Smooth muscle cell (in vitro differentiated cells): Measurements from ENCODE around the gene PJA2. TPM values are rescaled to one million over a fixed set of nuclear protein-coding genes. Genes with fewer than 3 reads are reported as not detected.

Source experiments
- DNase-seq: peaks from one replicate; lab custom pipeline; 2025; ENCODE audit not compliant: unreplicated experiment; lab: John Stamatoyannopoulos, UW
- H2AFZ ChIP-seq: fragments of 200-600 bp; sonication (generic); 2 replicates; pipeline ENCODE4 v1.6.0; 2016; ENCODE audit warnings: antibody characterized with exemption, low read depth, mild to moderate bottlenecking
- H3F3A ChIP-seq: fragments of 200-600 bp; sonication (generic); 2 replicates; pipeline ENCODE4 v1.6.0; 2017; ENCODE audit warnings: antibody characterized with exemption, low read depth
- H3K27ac ChIP-seq: fragments of 200-600 bp; sonication (generic); 2 replicates; pipeline ENCODE4 v1.5.1; 2016; ENCODE audit warnings: low read depth, mild to moderate bottlenecking
- H3K27me3 ChIP-seq: fragments of 200-600 bp; sonication (generic); 2 replicates; pipeline ENCODE4 v1.6.1; 2016; ENCODE audit warnings: low read depth, mild to moderate bottlenecking
- H3K36me3 ChIP-seq: fragments of 200-600 bp; sonication (generic); 2 replicates; pipeline ENCODE4 v1.5.1; 2016; ENCODE audit warnings: low read depth
- H3K4me1 ChIP-seq: fragments of 200-600 bp; sonication (generic); 2 replicates; pipeline ENCODE4 v1.5.1; 2016; ENCODE audit warnings: low read depth
- H3K4me2 ChIP-seq: fragments of 200-600 bp; sonication (generic); 2 replicates; pipeline ENCODE4 v1.6.0; 2016; ENCODE audit warnings: mild to moderate bottlenecking
- H3K4me3 ChIP-seq: fragments of 200-600 bp; sonication (generic); 2 replicates; pipeline ENCODE4 v1.5.1; 2016; ENCODE audit warnings: mild to moderate bottlenecking
- H3K79me2 ChIP-seq: fragments of 200-600 bp; sonication (generic); 2 replicates; pipeline ENCODE4 v1.6.0; 2016; ENCODE audit warnings: low read depth, mild to moderate bottlenecking
- H3K9ac ChIP-seq: fragments of 200-600 bp; sonication (generic); 2 replicates; pipeline ENCODE4 v1.6.0; 2016; ENCODE audit warnings: low read depth
- H3K9me3 ChIP-seq: fragments of 200-600 bp; sonication (generic); replicated peaks from 2 replicates; pipeline ENCODE4 v1.5.1; 2016; ENCODE audit warnings: low read depth
- H4K20me1 ChIP-seq: fragments of 200-600 bp; sonication (generic); 2 replicates; pipeline ENCODE4 v1.6.0; 2016; ENCODE audit warnings: low read depth
- CTCF ChIP-seq: fragments of 200-600 bp; sonication (generic); IDR thresholded peaks from 2 replicates; pipeline ENCODE4 v1.5.1; 2017; ENCODE audit warnings: borderline replicate concordance, mild to moderate bottlenecking, antibody characterized with exemption; ENCODE audit not compliant: insufficient read depth, poor library complexity, severe bottlenecking
- WGBS: methylation state at CpG from one replicate; pipeline ENCODE4 v1.1.7; 2016; ENCODE audit warnings: low lambda C conversion rate; 5-methylcytosine and 5-hydroxymethylcytosine counted together
- polyA plus RNA-seq: library from polyadenylated mRNA; unstranded; fragments of >200 nt; fragmentation: Nextera tagmentation; extraction: Ambion mirVana; gene quantifications from 2 replicates; pipeline ENCODE4 v1.2.1, GENCODE V29; 2016
- total RNA-seq: library from RNA; depleted of rRNA; stranded (reverse); fragments of >200 nt; gene quantifications from 2 replicates; pipeline ENCODE4 v1.2.3, GENCODE V29; 2014

Gene PJA2
- total and polyA plus RNA-seq, 2 experiments from 2014 or later, result 84.0 to 183 TPM

GRCh38 chr5:109406719-109407118 lies 3.1 kb downstream of the PJA2 start:
- WGBS, result 81% methylated on average over 1 of the region's 1 CpG
- Histone ChIP-seq H3F3A (no peaks in the 10 kb centered on the region), H4K20me1 (peaks cover 75% of the 10 kb centered on the region), H3K9me3 (no peaks in the 10 kb centered on the region), H2AFZ (no peak overlapping the region), H3K9ac (peak overlapping the region; percentile 98), H3K27ac (peak overlapping the region; percentile 97), H3K79me2 (peaks cover 75% of the 10 kb centered on the region), H3K4me1 (peaks cover 28% of the 10 kb centered on the region), H3K4me2 (peak overlapping the region; percentile 91), H3K36me3 (no peaks in the 10 kb centered on the region), H3K27me3 (no peaks in the 10 kb centered on the region), H3K4me3 (peak overlapping the region; percentile 84)
- TF ChIP-seq CTCF, result no peak
- DNase-seq, result no peak

GRCh38 chr5:109404428-109404960 lies 5.3 kb downstream of the PJA2 start:
- 95% methylated on average over 6 of the region's 6 CpGs for WGBS
- TF ChIP-seq CTCF, result no peak

GRCh38 chr5:109403469-109403868 lies 6.3 kb downstream of the PJA2 start:
- Histone ChIP-seq H3K36me3 (no peaks in the 10 kb centered on the region), H3K27me3 (no peaks in the 10 kb centered on the region), H3K4me2 (peak overlapping the region; percentile 38), H2AFZ (no peak overlapping the region), H3K9ac (no peak overlapping the region), H3F3A (no peaks in the 10 kb centered on the region), H3K27ac (peak overlapping the region; percentile 6), H3K9me3 (no peaks in the 10 kb centered on the region), H4K20me1 (peaks cover 100% of the 10 kb centered on the region), H3K4me3 (no peak overlapping the region), H3K79me2 (peaks cover 100% of the 10 kb centered on the region), H3K4me1 (peaks cover 20% of the 10 kb centered on the region)
- TF ChIP-seq CTCF, result no peak
- no peak for DNase-seq
- 88% methylated on average over 5 of the region's 5 CpGs for WGBS

More at GRCh38 chr5:109404428-109404960, 5.3 kb downstream of the PJA2 start:
- Histone ChIP-seq H3K4me3 (no peak overlapping the region), H4K20me1 (peaks cover 98% of the 10 kb centered on the region), H3K4me1 (peaks cover 20% of the 10 kb centered on the region), H3K36me3 (no peaks in the 10 kb centered on the region), H3K27ac (no peak overlapping the region), H3K9ac (no peak overlapping the region), H3F3A (no peaks in the 10 kb centered on the region), H2AFZ (no peak overlapping the region), H3K9me3 (no peaks in the 10 kb centered on the region), H3K4me2 (no peak overlapping the region), H3K27me3 (no peaks in the 10 kb centered on the region), H3K79me2 (peaks cover 98% of the 10 kb centered on the region)
- no peak for DNase-seq

- peaks cover 100% of the 10 kb centered on the region for H4K20me1 ChIP-seq
Observed at GRCh38 chr5:109399092-109399759, 10.5 kb downstream of the PJA2 start.

More at GRCh38 chr5:109399092-109399759, 10.5 kb downstream of the PJA2 start:
- Histone ChIP-seq H3K9me3 (no peaks in the 10 kb centered on the region), H3K4me2 (no peak overlapping the region), H3K4me3 (no peak overlapping the region), H3K4me1 (peaks cover 8% of the 10 kb centered on the region), H3F3A (no peaks in the 10 kb centered on the region), H3K9ac (no peak overlapping the region), H2AFZ (no peak overlapping the region), H3K27ac (no peak overlapping the region), H3K36me3 (no peaks in the 10 kb centered on the region), H3K79me2 (peaks cover 100% of the 10 kb centered on the region), H3K27me3 (no peaks in the 10 kb centered on the region)
- DNase-seq, result no peak
- no peak for TF ChIP-seq CTCF
- 95% methylated on average over 6 of the region's 6 CpGs for WGBS
